ENCODE data around the gene TRPM6. TPM values are rescaled to one million over a fixed set of nuclear protein-coding genes. Genes with fewer than 3 reads are reported as not detected.
"Not testable (repeated sequence)": the region's sequence is repeated elsewhere in the genome, so short reads cannot be mapped to it uniquely, and the experiment has no call there.

The TRPM6 gene
- total and polyA plus RNA-seq, 2 donors from 2014 or later = 1.3 to 2.0 TPM

- H3K36me3 ChIP-seq (ENCODE audit: control insufficient read depth in 2 of 3, insufficient read depth in 3 of 3, low read length in 3 of 3) = no peaks in the 10 kb centered on the region
- intact Hi-C loops (cut with DNase I) = no loop called here
- TF ChIP-seq CTCF (IDR thresholded peaks at IDR 0.05; ENCODE audit: borderline replicate concordance, extremely low read depth, insufficient read depth) = no peak
- H3K4me3 ChIP-seq (ENCODE audit: low read length in 3 of 3) = no peak overlapping the region
- H3K9me3 ChIP-seq (ENCODE audit: control insufficient read depth in 2 of 3, insufficient read depth in 1 of 3, low read length in 3 of 3) = no peaks in the 10 kb centered on the region
- no peak for FAIRE-seq
- no peaks in the 10 kb centered on the region for H3K27me3 ChIP-seq (ENCODE audit: control insufficient read depth, insufficient read depth, low read length)
- no peak overlapping the region for H3K9ac ChIP-seq (ENCODE audit: low read length in 3 of 3)
- DNase-seq = no peak
- no peaks in the 10 kb centered on the region for H3K4me1 ChIP-seq (ENCODE audit: control insufficient read depth in 2 of 3, insufficient read depth in 2 of 3, low read depth in 1 of 3, low read length in 3 of 3)
- peak overlapping the region in 1 of 2 donors; percentile 9 for H3K27ac ChIP-seq (ENCODE audit: low read depth in 2 of 2, low read length in 2 of 2)
Observed at GRCh38 chr9:74859786-74860185, 27.9 kb downstream of the TRPM6 start.

DNA sequence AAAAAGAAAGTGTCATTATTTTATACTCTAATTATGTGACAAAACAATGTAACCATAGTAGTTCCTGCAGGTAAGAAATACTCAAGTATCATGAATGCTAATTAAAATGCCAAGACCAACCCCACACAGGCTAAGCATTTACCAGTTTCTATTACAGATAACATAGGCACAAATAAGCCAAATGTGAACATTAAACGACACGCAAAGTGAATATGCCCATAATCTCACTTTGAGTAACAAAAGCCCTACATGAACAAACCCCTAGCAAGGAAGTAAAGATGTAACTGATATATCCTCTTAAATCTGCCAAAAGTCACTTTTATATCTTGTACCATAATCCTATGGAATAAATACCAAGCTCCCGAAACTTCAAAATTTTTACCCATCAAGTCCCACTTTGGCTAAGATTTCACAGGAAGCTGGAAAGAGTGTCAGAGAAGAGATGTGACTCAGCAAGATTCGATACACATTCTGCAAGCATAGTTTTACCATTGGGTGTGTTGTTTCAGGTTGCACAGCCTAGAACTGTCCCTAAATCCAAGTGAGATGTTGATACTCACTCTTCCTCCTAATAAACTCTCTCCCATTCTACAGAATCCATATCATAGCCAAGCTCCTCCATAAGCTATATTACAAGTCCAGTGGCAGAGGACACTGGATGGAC lies 28.8 kb downstream of the TRPM6 start:
- Histone ChIP-seq H3K4me3 (ENCODE audit: low read length in 3 of 3) (no peak overlapping the region), H3K27ac (ENCODE audit: low read depth in 2 of 2, low read length in 2 of 2) (peak overlapping the region in 1 of 2 donors; percentile 53), H3K4me1 (ENCODE audit: control insufficient read depth in 2 of 3, insufficient read depth in 2 of 3, low read depth in 1 of 3, low read length in 3 of 3) (no peaks in the 10 kb centered on the region), H3K36me3 (ENCODE audit: control insufficient read depth in 2 of 3, insufficient read depth in 3 of 3, low read length in 3 of 3) (no peaks in the 10 kb centered on the region), H3K27me3 (ENCODE audit: control insufficient read depth, insufficient read depth, low read length) (no peaks in the 10 kb centered on the region), H3K9me3 (ENCODE audit: control insufficient read depth in 2 of 3, insufficient read depth in 1 of 3, low read length in 3 of 3) (no peaks in the 10 kb centered on the region), H3K9ac (ENCODE audit: low read length in 3 of 3) (no peak overlapping the region)
- no peak for TF ChIP-seq CTCF (IDR thresholded peaks at IDR 0.05; ENCODE audit: borderline replicate concordance, extremely low read depth, insufficient read depth)
- FAIRE-seq (no peak), DNase-seq (no peak)
- intact Hi-C loops (cut with DNase I) = no loop called here

- FAIRE-seq (no peak), DNase-seq (no peak)
- Histone ChIP-seq H3K9me3 (ENCODE audit: control insufficient read depth in 2 of 3, insufficient read depth in 1 of 3, low read length in 3 of 3) (no peaks in the 10 kb centered on the region), H3K27ac (ENCODE audit: low read depth in 2 of 2, low read length in 2 of 2) (peak overlapping the region in 1 of 2 donors; percentile 32), H3K4me3 (ENCODE audit: low read length in 3 of 3) (no peak overlapping the region), H3K9ac (ENCODE audit: low read length in 3 of 3) (no peak overlapping the region), H3K4me1 (ENCODE audit: control insufficient read depth in 2 of 3, insufficient read depth in 2 of 3, low read depth in 1 of 3, low read length in 3 of 3) (no peaks in the 10 kb centered on the region), H3K36me3 (ENCODE audit: control insufficient read depth in 2 of 3, insufficient read depth in 3 of 3, low read length in 3 of 3) (no peaks in the 10 kb centered on the region), H3K27me3 (ENCODE audit: control insufficient read depth, insufficient read depth, low read length) (no peaks in the 10 kb centered on the region)
- intact Hi-C loops (cut with DNase I) = no loop called here
- TF ChIP-seq CTCF (IDR thresholded peaks at IDR 0.05; ENCODE audit: borderline replicate concordance, extremely low read depth, insufficient read depth) = no peak
Observed at GRCh38 chr9:74856989-74857388, 30.7 kb downstream of the TRPM6 start.

GRCh38 chr9:74855072-74855471 lies 32.6 kb downstream of the TRPM6 start:
- no peak for TF ChIP-seq CTCF (IDR thresholded peaks at IDR 0.05; ENCODE audit: borderline replicate concordance, extremely low read depth, insufficient read depth)
- Histone ChIP-seq H3K4me3 (ENCODE audit: low read length in 3 of 3) (no peak overlapping the region), H3K4me1 (ENCODE audit: control insufficient read depth in 2 of 3, insufficient read depth in 2 of 3, low read depth in 1 of 3, low read length in 3 of 3) (no peaks in the 10 kb centered on the region), H3K27me3 (ENCODE audit: control insufficient read depth, insufficient read depth, low read length) (no peaks in the 10 kb centered on the region), H3K9me3 (ENCODE audit: control insufficient read depth in 2 of 3, insufficient read depth in 1 of 3, low read length in 3 of 3) (no peaks in the 10 kb centered on the region), H3K27ac (ENCODE audit: low read depth in 2 of 2, low read length in 2 of 2) (no peak overlapping the region), H3K36me3 (ENCODE audit: control insufficient read depth in 2 of 3, insufficient read depth in 3 of 3, low read length in 3 of 3) (no peaks in the 10 kb centered on the region), H3K9ac (ENCODE audit: low read length in 3 of 3) (no peak overlapping the region)
- intact Hi-C loops (cut with DNase I) = no loop called here
- DNase-seq = no peak
- FAIRE-seq = no peak

- H3K4me1 ChIP-seq (ENCODE audit: control insufficient read depth in 2 of 3, insufficient read depth in 2 of 3, low read depth in 1 of 3, low read length in 3 of 3); H3K9ac ChIP-seq (ENCODE audit: low read length in 3 of 3); H3K4me3 ChIP-seq (ENCODE audit: low read length in 3 of 3); H3K27ac ChIP-seq (ENCODE audit: low read depth in 2 of 2, low read length in 2 of 2); intact Hi-C loops (cut with DNase I); H3K27me3 ChIP-seq (ENCODE audit: control insufficient read depth, insufficient read depth, low read length); FAIRE-seq; H3K9me3 ChIP-seq (ENCODE audit: control insufficient read depth in 2 of 3, insufficient read depth in 1 of 3, low read length in 3 of 3); H3K36me3 ChIP-seq (ENCODE audit: control insufficient read depth in 2 of 3, insufficient read depth in 3 of 3, low read length in 3 of 3); DNase-seq: not testable (repeated sequence)
Observed at GRCh38 chr9:74853024-74853423, 34.7 kb downstream of the TRPM6 start.
